ENCODE data around the gene FADS6.

The FADS6 gene

GRCh38 chr17:74830861-74831260 is 62.6 kb downstream of the FADS6 start:
- peaks cover 20% of the 10 kb centered on the region for H3K36me3 Mint-ChIP-seq (ENCODE audit: low read depth)
- no peaks in the 10 kb centered on the region for H3K9me3 Mint-ChIP-seq
- peaks cover 17% of the 10 kb centered on the region for H3K27me3 Mint-ChIP-seq (ENCODE audit: low read depth, poor library complexity)
- no peak overlapping the region for H3K27ac Mint-ChIP-seq
- H3K4me1 Mint-ChIP-seq: peaks cover 75% of the 10 kb centered on the region
- H3K4me3 Mint-ChIP-seq: no peak overlapping the region
- no peak for DNase-seq
- no peak for TF ChIP-seq CTCF (IDR thresholded peaks at IDR 0.05)

GRCh38 chr17:74827800-74828199 is 65.6 kb downstream of the FADS6 start:
- peak overlapping the region; percentile 32 for H3K27ac Mint-ChIP-seq

More at GRCh38 chr17:74827800-74828199, 65.6 kb downstream of the FADS6 start:
- peaks cover 20% of the 10 kb centered on the region for H3K36me3 Mint-ChIP-seq (ENCODE audit: low read depth)
- peaks cover 9% of the 10 kb centered on the region for H3K27me3 Mint-ChIP-seq (ENCODE audit: low read depth, poor library complexity)
- H3K9me3 Mint-ChIP-seq: no peaks in the 10 kb centered on the region
- no peak for TF ChIP-seq CTCF (IDR thresholded peaks at IDR 0.05)
- DNase-seq: no peak
- peak overlapping the region; percentile 13 for H3K4me3 Mint-ChIP-seq
- peaks cover 71% of the 10 kb centered on the region for H3K4me1 Mint-ChIP-seq

Measured in nephron progenitor cell (in vitro differentiated cells).